DMS79 (cell line): ENCODE results near the gene ZNF827.

Source experiments
- DNase-seq: peaks from one replicate; lab custom pipeline; 2025; lab: John Stamatoyannopoulos, UW

The ZNF827 gene

GRCh38 chr4:145796346-145796745 is 142.3 kb downstream of the ZNF827 start:
- DNase-seq = no peak

- no peak for DNase-seq
Observed at GRCh38 chr4:145795521-145795920, 143.1 kb downstream of the ZNF827 start.

- no peak for DNase-seq
Observed at GRCh38 chr4:145792429-145792828, 146.2 kb downstream of the ZNF827 start.

GRCh38 chr4:145791988-145792387 is 146.6 kb downstream of the ZNF827 start:
- DNase-seq = no peak

GRCh38 chr4:145788755-145789154 is 149.9 kb downstream of the ZNF827 start:
- no peak for DNase-seq

GRCh38 chr4:145786830-145787229 is 151.8 kb downstream of the ZNF827 start:
- DNase-seq = no peak

GRCh38 chr4:145786261-145786660 is 152.4 kb downstream of the ZNF827 start:
- no peak for DNase-seq

GRCh38 chr4:145785391-145786008 is 153.1 kb downstream of the ZNF827 start:
- no peak for DNase-seq

GRCh38 chr4:145784036-145784435 is 154.6 kb downstream of the ZNF827 start:
- no peak for DNase-seq

- DNase-seq = no peak
Observed at GRCh38 chr4:145782756-145783155, 155.9 kb downstream of the ZNF827 start.

- no peak for DNase-seq
Observed at GRCh38 chr4:145781351-145781750, 157.3 kb downstream of the ZNF827 start.

- no peak for DNase-seq
Observed at GRCh38 chr4:145779319-145779801, 159.3 kb downstream of the ZNF827 start.

- no peak for DNase-seq
Observed at GRCh38 chr4:145776208-145776607, 162.4 kb downstream of the ZNF827 start.

- DNase-seq = no peak
Observed at GRCh38 chr4:145775406-145775805, 163.2 kb downstream of the ZNF827 start.

- no peak for DNase-seq
Observed at GRCh38 chr4:145774473-145774872, 164.2 kb downstream of the ZNF827 start.

GRCh38 chr4:145773581-145774234 is 164.9 kb downstream of the ZNF827 start:
- DNase-seq = no peak

GRCh38 chr4:145772347-145772746 is 166.3 kb downstream of the ZNF827 start:
- no peak for DNase-seq

GRCh38 chr4:145770124-145770523 is 168.5 kb downstream of the ZNF827 start:
- no peak for DNase-seq

GRCh38 chr4:145769450-145770037 is 169.1 kb downstream of the ZNF827 start:
- DNase-seq = no peak

- DNase-seq = no peak
Observed at GRCh38 chr4:145766273-145766672, 172.3 kb downstream of the ZNF827 start.

GRCh38 chr4:145763399-145763798 is 175.2 kb downstream of the ZNF827 start:
- DNase-seq = no peak

- no peak for DNase-seq
Observed at GRCh38 chr4:145762719-145763118, 175.9 kb downstream of the ZNF827 start.
